GM18868 (cell line): ENCODE results near the gene GALNT10.
A peak's percentile ranks its signal among the peaks of the same experiment; 100 is the strongest.

Source experiments
- ATAC-seq: cut with Tn5 transposase; IDR thresholded peaks from one replicate; pipeline ENCODE4 v1.9.1; 2021; ENCODE audit warnings: mild to moderate bottlenecking, moderate library complexity; ENCODE audit not compliant: unreplicated experiment

GALNT10 gene

DNA sequence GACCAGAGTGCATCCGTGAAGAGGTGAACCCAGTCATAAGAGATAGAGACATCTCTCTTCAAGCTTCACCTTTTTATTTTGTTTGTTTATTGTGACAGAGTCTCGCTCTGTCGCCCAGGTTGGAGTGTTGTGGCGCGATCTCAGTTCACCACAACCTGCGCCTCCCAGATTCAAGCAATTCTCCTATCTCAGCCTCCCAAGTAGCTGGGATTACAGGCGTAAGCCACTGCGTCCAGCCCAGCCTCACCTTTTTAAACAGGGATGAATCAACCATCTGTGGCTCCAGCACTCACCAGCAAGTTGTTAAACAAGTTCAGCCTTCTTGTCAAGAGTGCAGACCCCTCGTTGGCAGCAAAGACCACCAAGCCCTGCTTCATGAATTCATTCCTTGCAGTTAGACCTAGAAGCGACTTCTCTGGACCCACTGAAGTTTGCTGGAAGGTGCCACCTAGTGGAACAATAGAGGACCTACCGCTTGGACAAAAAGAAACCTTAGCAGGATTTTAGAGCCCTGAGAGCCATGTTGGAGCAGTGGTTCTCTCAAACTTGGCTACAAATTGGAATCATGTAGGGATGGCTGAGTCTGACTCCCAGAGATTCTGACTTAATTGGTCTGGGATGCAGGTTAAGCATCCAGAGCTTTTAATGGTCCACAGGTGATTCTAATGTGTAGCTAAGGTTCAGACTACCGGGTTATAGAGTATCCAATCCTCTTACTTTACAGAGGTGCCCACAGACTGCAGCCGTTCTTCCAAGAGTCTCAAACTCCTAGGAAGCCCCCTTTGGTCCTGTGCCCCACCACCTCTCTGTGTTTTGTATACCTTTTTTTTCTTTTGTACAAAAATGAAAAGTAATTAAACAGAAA lies 10.5 kb upstream of the GALNT10 start:
- ATAC-seq = peak; percentile 97

DNA sequence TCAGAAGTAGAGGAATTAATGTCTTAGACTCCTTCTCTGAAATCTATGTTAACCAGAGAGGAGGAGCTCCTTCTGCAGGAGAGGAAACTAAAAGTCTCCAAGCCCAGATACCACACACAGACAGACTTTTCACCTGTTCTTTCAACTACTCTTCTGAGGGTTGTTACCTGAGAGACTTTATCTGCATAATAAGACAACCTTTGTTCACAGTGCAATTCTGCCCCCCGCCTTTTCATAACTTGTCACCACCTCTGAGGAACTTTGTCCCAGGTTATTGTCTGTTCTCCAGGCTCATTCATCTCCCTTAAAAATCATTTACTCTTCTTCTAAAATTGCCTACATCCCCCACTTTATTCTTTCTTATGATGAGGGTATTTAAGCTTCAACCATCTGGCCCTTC lies 9.4 kb upstream of the GALNT10 start:
- no peak for ATAC-seq

- peak; percentile 5 for ATAC-seq
These were observed 1.2 kb upstream of the GALNT10 start for GRCh38 chr5:154189256-154189818.

GRCh38 chr5:154189819-154190594 lies 526 bp upstream of the GALNT10 start:
- ATAC-seq = peak; percentile 78

DNA sequence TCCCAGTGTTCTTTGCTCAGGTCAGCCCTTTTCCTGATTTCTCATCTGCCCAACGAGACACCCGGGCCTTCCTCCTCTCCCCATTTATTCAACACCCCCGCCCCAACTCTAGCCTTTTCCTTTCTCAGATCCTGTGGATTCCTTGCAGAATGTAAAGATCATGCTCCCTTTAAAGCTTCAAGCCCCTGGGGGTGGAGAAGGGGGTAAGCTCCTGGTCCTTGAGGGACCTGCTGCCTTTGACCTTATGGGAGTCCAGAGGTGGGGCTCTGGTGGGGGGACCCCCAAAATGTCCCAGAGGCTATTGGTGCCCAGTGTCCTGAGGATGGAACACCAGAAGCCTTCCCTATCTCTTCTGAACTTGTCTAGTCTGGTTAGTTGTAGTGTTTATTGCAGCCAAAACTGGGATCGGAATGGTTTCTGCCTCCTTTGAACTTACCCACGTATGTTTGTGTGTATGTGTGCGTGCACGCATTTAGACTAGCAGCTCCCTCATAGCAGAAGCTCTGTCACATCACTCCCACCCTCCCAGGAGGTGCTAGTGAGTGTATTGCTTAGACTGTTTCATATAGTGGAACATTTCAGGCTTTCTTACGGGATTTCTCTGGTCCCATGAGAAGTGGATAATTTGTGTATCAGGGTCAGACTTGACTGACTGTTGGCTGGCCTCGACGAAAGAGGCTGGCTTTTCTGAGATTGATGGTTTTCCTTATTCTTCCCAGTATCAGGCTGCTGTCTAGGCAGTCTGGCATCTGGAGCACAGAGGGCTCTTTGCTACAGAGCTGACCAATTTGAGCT lies 1.1 kb downstream of the GALNT10 start:
- ATAC-seq = no peak

DNA sequence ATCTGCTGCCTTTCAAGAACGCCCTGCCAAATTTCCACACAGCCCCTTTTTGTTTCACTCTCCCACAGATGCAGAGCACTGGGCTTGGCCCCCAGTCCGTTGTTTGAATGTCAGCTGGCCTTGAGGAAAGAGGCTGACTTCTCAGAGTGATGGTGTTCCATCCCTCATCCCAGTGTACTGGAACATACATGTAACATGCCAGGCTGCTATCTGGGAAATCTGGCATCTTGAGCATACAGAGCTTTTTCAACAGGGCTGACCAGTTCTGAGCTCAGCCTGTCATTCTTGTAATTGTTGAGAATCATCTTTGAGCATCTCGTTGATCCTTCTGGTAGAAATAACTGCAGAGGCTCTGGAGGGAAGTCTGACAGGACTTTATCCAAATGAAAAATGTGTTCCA lies 2.8 kb downstream of the GALNT10 start:
- no peak for ATAC-seq

DNA sequence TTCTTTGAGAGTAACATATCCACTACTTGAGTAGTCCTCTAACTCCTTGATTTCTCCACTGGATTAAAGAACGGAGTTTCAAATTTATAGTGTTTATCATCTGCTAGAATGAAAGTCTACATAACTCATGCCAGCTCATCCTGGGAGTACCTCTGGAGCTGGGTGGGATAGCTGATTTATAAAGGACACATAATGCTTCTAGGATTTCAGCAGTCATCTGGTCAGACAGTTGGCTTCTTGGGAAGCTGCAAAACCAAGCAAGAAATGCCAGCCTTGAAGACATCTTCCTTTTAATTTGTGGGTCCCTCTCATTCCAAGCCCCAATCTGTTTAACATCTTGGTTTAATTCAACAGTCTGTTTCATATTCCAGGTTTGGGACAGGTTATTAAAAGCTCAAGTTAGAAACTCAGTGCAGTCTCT lies 3.2 kb downstream of the GALNT10 start:
- no peak for ATAC-seq

- ATAC-seq = no peak
These were observed 4.1 kb downstream of the GALNT10 start for GRCh38 chr5:154194345-154195329.

- ATAC-seq = no peak
These were observed 5.7 kb downstream of the GALNT10 start for GRCh38 chr5:154196281-154196680.

DNA sequence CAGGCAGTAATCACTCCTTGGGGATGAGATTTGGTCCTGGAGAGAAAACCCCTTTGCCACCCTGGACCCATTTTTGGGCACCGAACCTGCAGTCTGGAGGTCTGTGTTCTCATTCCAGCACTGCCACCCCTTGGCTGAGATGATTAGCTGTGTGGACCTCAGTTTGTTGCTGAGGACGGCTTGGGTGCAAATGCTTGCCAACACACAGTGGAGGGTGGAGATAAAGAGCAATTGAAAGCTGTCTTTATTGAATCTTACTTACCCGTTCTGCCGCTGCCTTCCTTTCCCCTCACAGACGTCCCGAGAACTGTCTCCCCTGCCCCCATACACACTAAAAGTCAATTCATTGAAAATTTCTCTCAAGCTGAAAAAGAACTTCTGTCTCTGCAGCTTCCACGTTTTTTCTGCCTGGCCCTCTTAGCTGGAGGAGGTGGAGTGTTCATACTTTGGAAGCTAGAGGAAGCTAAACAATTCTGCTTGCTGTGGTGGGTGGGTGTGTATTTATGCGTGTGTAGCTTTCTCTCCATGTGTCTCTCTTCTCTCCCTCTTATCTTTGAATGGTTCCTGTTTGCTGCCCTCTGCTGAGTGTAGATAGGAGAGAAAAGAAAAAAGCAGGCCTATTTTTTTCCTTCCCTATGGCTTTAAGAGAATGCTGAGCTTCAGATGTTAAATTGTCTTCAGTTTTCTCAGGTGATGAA lies 6.6 kb downstream of the GALNT10 start:
- ATAC-seq = no peak

DNA sequence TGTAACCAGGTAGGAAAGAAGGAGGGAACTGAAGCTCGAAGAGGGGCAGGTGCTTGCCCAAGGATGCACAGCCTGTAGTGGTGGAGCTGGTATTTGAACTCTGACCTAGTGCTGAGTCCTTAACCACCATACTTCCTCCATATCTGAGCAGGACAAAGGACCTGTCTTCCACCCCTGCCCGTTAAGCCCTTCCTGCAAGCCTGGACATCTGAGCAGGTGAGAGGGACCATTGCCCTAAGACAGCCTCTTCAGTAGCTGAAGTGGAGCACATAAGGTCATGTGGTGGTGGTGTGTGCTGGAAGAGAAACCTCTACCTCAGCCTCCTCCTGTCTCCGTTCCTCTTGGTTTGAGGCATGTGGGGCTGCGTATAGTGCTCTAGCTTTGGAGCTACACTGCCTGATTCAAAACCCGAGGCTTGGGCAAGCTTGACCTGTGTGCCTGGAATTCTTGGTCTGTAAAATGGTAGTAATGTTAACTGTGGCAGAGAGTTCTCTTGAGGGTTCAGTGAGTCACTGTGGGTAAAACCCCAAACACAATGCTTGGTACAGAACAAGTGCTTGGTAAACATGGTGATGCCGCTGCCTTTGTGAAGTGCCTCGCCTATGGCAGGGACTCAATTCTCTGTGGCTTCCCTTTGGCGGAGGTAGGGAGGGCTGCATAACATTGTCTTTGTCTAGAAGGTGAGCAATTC lies 7.4 kb downstream of the GALNT10 start:
- ATAC-seq = peak; percentile 77

- no peak for ATAC-seq
These were observed 8.2 kb downstream of the GALNT10 start for GRCh38 chr5:154198611-154199230.

GRCh38 chr5:154199263-154199662 lies 8.7 kb downstream of the GALNT10 start:
- no peak for ATAC-seq

GRCh38 chr5:154199671-154200220 lies 9.2 kb downstream of the GALNT10 start:
- ATAC-seq = no peak

DNA sequence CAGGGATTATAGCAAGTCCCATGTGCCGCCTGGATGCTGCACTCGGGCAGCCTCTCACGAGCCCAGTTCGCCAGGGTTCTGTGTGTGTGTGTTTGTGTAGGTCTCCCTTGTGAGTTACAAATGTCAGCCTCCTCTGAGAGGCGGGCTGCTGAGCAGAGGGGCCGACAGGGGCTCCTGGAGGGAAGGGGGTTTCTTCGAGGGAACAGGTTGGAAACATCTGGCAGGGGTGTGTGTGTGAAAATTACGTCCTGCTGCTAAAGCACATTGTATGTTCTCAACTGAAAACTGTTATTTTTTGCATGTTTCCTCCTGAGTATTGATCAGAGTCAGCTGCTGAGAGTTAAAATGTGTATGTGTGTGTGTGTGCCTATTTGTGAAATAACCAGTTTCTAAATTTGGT lies 9.7 kb downstream of the GALNT10 start:
- no peak for ATAC-seq

DNA sequence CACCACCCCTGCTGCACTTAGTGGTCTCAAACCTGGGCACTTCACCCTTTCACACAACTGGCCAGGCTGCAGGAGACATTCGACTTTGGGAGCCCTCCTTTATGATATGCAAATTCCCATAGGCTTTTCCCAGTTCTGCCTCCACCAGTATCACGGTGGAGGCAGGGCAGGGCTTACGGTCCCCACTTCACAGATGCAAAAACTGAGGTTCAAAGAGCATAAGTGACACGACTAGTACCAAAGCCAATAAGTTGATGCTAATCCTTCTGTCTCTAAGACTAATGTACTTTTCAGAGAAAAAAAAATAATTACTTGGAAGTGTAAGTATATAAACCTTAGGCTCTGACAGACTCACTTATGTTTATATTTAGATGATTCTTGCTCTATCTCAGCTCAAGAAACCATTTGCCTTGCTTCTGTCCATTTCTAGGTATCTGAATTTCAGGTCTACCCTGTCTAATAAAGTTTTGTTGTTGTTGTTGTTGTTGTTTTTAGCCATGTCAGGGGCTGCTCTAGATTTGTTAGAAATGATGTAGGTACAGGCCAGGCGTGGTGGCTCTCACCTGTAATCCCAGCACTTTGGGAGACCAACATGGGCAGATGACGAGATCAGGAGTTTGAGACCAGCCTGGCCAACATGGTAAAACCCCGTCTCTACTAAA lies 10.7 kb downstream of the GALNT10 start:
- no peak for ATAC-seq
